ENCODE measurements around the gene NEU1. TPM values are rescaled to one million over a fixed set of nuclear protein-coding genes. Genes with fewer than 3 reads are reported as not detected.

Gene NEU1
- total RNA-seq, 1 experiment from 2014 or later: 91.5 TPM

DNA sequence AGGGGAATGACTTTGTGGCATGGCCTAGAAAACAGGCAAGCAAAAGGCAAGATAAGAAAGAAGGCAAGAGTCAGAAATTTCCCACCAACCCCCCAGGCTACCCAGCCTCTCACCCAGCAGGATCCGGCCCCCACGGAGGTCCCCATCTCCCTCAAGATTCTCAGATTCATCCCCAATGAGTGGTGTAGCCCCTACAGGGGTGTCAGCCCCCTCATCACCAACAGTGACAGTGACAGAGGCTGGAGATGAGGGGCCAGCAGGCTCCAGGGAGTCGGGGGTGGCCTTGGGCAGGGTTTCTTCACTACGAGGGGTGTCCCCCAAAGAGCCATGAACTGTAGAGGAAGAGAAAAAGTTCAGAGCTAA lies 33.9 kb upstream of the NEU1 start:
- no peak for DNase-seq (ENCODE audit: low spot score)

DNA sequence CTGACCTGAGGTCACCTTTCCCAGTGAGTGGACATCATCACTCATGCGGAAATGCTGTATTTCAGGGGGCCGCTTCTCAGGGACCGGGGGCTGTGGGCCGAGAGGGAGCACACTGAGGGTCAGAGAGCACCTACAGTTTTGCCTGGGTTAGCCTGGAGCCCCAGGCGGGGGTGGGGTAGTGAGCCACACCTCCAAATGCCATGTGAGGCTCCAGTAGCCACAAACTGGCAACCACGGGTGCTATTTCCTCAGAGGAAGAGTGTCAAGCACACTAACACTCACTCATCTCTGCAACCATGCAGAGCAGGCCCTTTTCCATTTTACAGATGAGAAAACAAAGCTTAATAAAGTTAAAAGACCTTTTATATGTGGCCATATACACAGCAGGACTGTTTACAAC lies 30.2 kb upstream of the NEU1 start:
- DNase-seq (ENCODE audit: low spot score): no peak

DNA sequence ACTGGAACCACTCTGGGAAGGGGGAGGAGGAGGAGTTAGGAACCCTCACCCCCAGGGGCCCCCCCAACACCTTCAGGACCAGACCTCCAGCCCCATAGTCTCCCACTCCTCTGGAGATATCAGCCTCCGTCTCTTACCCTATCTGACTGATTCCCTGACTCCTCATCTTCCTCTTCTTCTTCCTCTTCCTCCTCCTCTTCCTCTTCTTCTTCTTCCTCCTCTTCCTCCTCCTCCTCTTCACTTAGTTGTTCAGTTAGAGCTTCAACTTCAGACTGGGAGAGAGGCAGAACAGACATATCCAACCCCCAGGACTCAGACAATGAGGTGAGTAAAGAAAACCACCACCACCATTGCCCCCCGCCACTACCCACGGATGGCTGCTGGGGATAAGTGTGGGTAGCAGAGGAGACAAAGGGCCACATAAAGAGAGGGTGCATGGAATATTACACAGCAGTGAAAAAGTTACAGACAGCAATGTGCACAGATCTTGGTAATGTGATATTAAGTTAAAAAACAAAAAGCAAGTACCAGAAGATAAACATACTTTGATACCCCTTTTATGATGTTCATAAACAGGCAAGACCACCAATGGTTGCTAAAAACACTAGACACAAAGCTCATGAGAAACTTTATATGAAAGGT lies 26.8 kb upstream of the NEU1 start:
- no peak for DNase-seq (ENCODE audit: low spot score)

DNA sequence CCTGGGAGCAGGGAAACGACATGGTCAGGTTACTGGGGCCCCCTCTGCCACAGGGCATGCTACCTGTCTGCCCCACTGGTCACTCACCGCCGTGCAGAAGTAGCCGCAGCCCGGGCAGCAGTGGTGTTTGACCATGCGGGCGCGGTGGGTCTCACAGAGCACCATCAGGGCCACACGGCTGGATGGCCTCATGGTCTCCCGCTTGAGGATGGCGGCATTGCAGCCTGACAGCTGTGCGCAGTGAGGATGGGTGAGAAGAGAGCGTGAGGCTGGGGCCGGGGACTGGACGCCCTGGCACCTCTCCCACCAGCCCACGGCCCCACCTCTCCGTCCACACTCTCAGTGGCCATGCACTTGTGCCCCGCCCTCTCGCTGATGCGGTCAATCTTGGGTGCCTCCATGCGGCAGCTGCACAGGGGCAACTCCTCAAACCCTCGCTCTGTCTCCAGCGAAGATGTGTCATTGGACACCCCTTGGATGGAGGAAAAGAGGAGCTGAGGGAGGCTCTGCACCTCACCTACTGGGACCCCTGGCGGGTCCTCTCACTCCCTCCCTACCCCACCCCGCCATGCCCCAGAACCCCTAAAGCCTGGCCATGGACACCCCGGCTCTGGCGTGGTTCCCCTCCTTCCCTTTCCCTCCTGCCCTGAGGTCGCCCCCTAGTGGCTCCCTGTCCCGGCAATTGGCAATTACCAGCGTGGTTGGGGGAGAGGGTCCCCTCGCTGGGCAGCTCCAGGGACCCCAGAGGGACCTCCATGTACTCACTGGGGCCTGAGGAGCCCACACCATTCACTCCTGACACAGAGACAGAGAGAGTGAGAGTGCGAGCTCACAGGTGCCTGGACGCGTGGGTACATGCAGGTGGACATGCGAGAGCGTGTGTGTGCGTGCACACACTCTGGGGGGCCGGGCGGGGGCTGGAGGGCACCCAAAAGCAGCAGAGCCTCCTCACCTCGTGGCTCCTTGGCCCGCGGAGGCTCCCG lies 25.9 kb upstream of the NEU1 start:
- no peak for DNase-seq (ENCODE audit: low spot score)

DNA sequence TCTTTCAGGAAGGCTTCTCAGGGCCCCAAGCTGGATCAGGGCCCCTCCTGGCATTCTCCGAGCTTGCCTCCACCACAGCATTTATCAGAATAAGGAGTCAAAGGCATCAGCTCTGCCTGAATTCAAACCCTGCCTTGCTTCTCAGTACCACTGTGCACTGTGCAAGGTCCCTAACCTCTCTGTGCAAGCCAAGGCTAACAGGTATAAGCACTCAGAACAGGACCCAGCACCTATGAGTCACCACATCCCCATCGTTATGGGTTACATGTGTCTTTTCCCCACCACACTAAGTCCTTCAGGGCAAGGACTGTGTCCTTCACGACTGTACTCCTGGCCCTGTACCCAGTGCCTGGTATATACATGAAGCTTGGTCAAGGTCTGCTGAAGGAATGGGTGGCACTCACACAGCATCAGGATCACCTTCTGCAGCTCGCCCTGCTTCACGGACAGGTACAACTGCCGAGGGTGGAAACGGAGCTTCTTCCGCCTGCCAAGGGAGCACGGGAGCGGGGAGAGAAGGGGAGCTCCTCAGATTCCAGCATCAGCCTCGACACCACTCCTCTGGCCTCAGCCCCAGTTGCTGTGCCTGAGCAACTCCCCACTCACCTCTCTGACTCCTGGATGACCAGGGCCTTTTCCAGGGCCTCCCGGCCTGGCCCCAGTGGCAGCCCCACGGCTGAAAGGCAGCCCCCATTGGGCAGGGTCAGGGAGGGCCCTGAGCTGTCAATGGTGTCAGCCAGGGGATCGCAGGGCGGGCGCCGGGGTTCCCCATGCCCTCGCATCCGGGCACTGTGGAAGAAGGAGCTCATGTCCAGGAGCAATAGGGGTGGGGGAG lies 24.8 kb upstream of the NEU1 start:
- DNase-seq (ENCODE audit: low spot score): no peak

DNA sequence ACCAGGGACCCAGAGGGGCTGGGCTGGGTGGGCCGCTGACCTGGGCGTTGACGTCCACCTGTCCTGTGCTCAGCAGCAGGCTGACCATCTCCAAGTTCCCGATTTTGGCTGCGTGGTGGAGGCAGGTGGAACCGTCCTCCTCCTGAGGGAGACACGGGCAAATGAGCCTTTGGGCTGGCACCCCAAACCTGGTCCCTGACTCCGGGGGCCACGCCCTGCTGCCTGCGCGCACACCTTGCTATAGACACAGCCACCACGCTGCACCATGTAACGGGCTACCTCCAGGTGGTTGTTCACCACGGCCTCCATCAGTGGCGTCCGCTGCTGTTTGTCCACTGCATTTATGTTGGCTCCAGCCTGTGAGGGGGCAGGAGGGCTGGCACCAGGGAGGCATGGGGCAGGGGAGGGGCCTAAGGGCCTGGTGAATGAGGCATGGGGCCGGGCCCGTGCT lies 23.9 kb upstream of the NEU1 start:
- DNase-seq (ENCODE audit: low spot score): no peak

DNA sequence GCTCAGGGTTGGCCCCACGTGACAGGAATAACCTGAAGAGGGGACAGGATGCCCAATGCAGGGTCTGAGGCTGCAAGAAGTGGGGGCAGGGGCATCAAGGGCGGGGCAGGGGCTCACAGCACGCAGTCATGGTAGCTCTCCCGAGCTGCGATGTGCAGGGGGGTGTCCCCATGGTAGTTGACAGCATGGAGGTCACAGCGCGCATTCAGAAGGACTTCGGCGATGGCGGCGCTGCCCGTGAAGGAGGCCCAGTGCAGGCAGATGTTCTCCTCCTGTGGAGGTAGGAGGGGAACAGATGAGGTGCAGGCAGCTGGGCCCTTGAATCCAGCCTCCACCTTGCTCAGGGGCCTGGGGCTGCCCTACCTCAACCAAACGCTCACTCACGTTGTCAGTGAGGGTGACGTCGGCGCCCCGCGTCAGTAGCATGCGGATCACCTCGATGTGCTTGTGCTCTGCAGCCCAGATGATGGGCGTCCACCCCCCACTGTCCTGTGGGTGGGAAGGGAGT lies 22.0 kb upstream of the NEU1 start:
- DNase-seq (ENCODE audit: low spot score): no peak

DNA sequence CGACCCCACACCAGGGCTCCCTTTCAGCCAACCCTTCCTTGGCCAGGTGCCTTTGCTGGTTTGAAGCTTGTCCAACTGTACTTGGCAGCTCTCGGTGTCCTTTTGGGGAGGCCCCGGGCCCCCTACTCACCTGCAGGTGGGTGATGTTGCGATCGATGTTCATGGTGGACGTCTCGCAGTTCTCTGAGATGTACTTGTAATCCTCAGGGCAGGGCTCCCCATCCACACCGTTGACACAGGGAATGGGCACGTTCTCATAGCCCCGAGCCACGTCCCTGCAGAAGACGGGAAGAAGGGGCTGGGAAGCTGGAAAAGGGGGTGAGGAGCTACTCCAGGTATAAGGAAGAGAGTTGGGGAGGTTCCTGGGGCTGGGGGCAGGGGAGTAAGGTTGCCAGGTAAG lies 21.1 kb upstream of the NEU1 start:
- DNase-seq (ENCODE audit: low spot score): no peak

DNA sequence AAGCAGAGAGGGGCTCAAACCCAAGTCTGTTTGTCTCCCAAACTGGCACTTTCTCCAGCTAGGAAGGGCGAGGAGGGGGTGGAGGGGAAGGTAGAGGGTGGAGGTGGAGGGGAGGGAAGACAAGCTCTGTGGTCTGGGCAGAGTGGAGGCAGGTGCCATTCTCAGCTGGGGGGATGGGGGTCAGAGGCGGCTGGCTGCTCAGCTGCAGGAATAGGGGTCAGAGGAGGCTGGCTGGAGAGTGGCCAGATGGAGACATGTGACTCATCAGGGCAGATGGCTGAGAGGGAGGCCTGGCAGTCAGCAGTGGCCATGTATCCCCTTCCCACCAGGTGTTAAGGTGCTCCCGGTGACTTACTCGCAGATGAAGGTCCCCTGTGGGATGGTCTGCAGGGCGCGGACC lies 19.7 kb upstream of the NEU1 start:
- DNase-seq (ENCODE audit: low spot score): no peak

DNA sequence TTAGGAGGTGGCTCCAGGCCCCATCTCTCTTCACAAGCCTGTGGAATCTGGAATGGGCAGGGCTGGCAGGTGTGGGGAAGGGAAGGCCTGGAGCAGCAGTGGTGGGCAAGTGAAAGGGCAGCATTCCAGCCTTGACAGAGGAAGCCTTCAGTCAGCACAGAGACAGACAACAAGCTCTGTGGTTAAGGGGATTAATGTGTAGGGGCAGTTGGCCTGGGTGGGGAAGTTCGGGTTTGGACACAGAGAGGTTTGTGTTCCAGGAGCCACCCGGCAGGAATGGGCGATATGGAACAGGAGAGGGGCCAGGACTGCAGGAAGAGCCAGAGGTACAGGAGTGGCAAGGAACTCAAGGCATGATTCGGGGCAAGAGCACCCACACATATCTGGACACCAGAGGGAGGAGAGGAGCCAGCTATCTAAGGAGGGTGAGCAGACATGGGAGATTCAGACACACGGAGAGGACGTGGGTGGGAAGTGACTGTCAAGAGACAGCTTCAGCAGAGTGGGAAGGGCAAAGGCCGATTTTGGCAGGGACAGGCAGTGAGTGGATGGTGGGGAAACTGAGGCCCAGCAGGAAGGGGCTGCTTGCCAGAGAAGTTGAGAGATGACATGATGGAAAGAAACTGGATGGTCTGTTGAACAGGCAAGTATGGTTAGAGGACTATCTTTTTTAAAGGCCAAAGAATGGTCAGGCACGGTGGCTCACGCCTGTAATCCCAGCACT lies 18.7 kb upstream of the NEU1 start:
- no peak for DNase-seq (ENCODE audit: low spot score)

DNA sequence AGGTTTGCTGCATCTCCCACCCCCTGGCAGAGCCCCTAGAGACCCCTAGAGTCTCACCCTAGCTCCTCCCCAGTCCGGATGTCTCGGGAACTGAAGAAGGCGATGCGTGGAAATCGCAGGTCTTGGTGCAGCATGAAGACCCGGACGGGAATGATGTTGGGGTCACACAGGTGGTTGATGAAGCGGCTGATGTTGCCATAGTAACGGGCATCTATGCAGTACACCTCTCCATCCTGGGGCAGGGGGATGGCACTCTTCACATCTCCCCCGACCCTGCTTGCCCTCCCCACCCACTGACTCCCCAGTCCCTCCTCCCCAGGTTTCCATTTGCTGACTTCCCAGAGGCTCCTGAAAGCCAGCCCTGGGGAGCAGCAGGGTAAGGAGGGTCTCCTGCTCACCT lies 18.0 kb upstream of the NEU1 start:
- DNase-seq (ENCODE audit: low spot score): no peak

DNA sequence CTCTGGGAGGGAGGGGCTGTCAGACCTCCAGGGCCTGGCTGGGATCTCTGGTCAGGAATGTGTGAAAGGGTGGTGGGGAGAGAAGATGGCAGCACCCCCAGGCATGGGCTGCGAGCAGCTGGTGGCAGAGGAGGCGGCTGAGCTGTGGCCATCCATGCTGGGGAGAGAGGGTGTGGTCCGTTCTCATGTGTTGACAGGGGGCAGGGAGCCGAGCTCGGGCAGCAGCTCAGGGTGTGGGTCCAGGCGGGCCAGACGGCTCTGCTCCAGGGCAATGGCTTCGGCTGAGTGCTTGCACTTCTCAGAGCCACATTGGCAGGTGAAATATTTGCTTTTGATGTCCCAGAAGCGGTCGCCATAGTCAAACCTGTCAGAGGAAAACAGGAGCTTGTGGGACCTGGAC lies 17.3 kb upstream of the NEU1 start:
- no peak for DNase-seq (ENCODE audit: low spot score)

DNA sequence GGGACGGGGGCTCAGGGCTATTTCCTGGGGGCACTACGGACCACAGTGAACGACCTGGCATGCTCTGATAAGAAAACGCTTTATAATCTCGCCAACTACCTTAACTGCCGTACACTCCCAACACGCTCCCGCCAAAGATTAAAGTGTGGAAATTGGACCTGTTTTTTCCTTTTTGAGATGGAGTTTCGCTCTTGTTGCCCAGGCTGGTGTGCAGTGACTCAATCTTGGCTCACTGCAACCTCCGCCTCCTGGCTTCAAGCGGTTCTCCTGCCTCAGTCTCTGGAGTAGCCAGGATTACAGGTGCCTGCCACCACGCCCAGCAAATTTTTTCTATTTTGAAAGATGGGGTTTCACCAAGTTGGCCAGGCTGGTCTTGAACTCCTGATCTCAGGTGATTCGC lies 16.5 kb upstream of the NEU1 start:
- DNase-seq (ENCODE audit: low spot score): no peak

DNA sequence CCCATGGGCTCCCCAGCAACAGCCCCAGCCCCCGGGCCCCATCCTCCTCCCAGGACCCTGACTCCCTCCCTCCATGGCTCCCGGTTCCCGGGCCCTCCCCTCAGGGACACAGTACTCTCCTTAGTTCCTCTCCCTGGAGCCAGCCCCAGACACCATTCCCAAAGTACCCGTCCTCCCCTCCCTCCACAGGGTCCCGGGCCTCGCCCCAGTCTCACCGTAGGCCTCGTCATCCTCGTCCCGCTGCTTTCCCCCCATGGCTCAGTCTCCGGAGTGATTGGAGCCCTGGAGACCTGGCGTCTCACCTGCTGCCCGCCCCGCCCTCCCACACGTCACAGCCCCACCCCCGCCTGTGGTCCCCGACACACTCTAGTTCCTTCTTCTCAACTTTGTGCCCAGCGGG lies 16.1 kb upstream of the NEU1 start, which contains the start of gene SLC44A4:
SLC44A4 (minus strand) TSS at position 272 of the 400 bp plus-strand sequence; CDS start at position 255, 17 bp downstream.
- no peak for DNase-seq (ENCODE audit: low spot score)

DNA sequence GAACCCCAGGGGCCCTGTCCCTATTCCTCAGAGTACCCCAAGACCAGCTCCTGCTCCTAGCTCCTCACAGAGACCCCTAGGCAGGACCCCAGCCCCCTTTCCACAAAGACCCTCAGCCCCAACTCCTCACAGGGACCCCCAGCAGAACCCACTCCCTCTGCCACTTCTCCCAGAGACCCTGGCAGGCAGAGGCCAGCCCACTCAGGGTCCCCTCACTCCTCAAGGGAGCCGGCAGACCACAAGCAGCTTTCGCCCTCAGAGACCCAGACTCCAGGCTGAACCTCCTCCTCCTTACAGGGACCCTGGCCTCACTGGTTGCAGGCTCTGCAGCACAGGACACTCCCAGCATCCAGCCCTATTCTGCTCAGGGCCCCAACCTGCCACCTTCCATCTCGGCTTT lies 15.6 kb upstream of the NEU1 start:
- DNase-seq (ENCODE audit: low spot score): no peak

DNA sequence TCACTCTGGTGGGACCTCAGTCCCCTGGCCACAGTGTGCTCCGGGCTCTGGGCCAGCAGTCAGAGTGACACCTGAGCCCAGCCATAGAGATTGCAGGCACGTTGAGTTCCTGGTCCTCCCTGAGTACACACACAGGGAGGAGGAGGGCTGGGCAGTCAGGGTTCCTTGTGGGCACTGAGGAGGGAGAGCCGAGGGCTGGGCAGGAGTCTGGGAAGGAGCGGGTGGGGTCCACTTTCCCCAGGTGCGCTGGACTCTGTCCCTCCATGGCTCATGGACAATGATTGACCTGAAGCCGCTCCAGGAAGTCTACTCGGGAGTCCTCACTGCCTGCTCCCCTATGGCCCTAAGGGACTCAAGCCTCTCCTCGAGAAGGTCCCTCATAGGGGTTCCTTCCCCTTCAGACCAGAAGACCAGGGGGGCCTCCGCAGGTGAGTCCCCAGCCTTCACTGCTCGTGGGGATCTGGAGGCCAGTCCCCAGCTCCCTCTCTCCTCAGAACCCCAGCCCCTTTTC lies 15.1 kb upstream of the NEU1 start:
- DNase-seq (ENCODE audit: low spot score): no peak

DNA sequence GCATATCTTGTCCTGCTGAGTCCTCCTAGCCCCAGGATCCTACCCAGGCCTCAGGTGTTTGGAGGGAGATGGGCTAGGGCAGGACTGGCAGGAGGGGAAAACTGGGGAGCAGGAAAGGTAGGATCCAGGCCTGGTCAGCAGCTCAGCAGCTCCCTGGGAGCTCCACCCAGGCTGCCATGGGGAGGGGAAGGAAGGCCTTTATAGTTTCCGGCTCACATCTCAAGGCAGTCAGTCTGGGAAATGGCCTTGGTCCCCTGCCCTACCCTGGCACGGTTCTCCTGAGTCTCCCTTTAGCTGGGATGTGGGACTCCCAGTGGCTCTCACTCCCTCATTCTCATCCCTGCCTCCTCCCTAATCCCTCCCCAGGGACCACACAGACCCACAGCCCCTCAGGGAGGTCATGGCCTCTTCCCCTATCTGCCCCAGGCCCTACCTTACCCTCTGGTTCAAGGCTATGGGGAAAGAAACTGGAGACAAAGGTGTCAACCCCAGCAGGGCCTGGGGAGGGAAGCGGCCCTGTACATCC lies 14.6 kb upstream of the NEU1 start:
- no peak for DNase-seq (ENCODE audit: low spot score)

DNA sequence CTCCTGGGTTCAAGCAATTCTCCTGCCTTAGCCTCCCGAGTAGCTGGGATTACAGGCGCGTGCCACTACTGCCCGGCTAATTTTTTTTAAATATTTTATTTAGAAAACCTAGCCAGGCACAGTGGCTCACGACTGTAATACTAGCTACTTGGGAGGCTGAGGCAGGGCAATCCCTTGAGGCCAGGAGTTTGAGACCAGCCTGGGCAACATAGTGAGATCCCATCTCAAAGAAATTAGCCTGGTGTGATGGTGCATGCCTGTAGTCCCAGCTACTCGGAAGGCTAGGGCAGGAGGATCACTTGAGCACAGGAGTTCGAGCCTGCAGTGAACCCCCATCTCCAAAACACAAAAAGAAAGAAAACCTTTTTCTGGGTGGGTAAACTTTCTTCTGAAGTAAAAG lies 13.7 kb upstream of the NEU1 start:
- no peak for DNase-seq (ENCODE audit: low spot score)

DNA sequence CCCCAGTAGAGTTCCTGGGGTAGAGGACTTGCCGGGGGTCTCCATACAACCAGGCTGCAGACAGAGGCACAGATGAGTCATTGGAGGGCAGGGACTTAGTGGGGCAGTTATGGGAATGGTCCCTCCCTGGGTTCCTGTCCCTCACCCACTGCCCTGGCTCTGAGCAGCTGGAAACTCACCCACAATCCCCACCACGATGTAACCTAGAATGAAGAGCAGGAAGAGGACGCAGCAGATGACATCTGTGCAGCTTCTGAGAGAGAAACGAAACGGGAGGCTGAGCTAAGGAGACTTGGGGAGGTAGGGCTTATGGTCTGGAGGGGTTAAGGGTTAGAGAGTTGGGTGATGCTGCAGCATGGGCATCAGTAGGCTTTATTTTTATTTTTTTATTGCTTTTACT lies 13.3 kb upstream of the NEU1 start:
- no peak for DNase-seq (ENCODE audit: low spot score)

DNA sequence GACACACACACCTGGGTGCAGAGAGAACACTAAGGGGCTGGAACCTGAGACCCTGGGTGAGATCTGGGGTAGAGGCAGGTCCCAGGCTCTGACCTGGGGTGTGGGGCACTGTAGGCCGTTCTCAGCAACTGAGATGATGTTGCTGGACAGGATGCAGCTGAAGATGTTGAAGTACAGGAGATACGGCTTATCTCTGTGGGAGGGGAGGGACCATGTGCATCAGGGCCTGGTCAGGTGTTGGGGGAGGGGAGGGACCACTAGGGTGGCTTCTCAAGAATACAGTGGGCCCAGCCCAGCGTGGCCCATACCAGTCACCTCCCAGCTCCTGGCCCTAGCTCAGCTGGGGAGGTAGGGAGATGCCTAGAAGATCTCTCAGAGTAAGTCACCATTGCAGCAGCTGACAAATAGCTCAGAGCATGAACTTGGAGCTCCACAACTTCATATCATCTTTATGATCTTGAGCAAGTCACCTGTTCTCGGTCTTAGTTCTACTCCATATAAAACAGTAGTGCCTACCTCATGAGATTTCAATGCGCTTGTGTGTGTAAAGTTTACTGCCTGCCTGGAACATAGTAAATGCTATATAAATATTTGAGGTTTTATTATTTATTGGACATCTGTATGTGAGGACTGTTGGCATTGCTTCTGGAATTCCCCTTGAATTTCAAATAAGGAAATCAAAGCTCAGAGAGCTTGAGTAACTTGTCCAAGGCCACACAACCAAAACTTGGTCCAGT lies 12.4 kb upstream of the NEU1 start:
- no peak for DNase-seq (ENCODE audit: low spot score)
